Kidney capillary endothelial cell (primary cell): ENCODE results near the gene SLC35D2.
"Not testable (repeated sequence)": the region's sequence is repeated elsewhere in the genome, so short reads cannot be mapped to it uniquely, and the experiment has no call there.

ENCODE experiments used
- DNase-seq: peaks from one replicate; pipeline ENCODE4 v3.0.0-alpha.2; 2018; ENCODE audit warnings: low spot score

SLC35D2 gene

DNA sequence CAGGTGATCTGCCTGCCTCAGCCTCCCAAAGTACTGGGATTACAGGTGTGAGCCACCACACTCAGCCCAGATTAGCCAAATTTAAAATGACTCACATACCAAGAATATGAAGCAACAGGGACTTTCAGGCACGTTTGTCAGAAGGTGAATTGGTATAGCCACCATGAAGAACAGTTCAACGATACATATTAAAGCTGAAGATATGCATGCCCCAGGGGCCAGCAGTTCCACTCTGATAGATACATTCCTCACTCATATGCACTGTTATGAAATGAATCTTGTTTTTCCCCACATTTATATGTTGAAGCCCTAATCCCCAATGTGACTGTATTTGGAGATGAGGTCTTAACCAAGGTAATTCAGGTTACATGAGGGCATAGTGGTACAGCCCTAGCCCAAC lies 22.5 kb downstream of the SLC35D2 start:
- DNase-seq: no peak

DNA sequence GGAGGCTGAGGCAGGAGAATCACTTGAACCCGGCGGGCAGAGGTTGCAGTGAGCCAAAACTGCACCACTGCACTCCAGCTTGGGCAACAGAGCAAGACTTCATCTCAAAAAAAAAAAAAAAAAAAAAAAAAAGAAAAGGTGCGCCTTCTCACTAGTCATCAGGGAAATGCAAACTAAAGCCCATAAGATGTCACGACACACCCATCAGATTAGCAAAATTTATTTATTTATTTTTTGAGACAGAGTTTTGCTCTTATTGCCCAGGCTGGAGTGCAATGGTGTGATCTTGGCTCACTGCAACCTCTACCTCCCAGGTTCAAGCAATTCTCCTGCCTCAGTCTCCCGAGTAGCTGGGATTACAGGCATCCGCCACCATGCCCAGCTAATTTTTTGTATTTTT lies 23.0 kb downstream of the SLC35D2 start:
- DNase-seq: not testable (repeated sequence)

DNA sequence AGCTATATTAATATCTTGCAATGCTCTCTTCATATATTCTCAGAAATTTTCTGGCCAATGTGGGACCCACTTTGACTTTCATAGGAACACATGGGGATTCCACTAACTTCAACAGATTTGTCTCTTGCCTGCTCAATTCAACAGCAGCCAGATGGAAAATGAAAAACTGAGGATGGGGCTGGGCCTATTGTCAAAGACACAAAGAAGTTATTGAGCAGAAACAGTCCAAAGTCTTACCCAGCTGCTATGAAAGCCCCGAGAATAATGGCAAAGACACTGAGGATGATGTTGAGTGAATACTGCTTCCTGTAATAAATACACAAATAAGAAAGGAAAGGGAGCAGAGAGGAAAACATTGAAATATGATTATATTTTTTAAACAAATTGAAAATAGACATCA lies 32.6 kb downstream of the SLC35D2 start:
- no peak for DNase-seq

DNA sequence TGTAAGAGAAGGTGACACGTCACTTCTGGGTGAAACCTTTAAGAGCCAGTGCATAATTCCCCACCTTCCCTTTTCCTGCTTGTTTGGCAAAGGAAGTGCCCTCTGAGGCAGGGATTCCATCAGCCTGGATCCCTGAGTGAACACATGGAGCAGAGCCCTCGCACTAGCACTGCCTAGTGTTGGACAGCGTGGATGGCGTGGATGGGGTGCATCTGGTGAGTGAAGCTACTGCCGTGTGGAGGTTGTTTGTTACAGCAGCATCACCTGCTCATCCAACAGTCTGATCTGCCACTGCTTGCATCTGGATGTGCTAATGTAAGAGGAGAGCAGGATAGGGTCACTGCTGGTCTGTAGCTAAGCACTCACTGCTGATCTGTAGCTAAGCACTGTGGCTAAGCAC lies 35.2 kb downstream of the SLC35D2 start:
- no peak for DNase-seq

DNA sequence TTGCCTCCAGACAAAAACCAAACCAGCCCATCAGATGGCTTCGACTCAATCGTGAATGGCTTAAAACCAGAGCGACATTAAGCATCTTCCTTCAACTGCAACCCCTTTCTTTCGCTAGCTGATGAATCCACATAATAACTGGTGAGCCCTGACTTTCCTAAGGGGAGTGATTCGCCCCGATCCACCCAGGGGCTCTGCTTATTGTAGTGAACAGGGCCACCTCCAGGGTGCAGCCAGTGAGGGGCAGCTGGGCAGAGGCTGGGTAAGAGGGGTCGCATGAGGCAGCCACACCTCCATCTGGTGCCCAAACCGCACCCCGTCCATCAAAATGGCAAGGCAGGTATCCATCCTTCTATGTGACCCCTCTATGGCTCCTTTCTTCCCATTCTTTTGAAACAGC lies 38.0 kb downstream of the SLC35D2 start:
- no peak for DNase-seq

DNA sequence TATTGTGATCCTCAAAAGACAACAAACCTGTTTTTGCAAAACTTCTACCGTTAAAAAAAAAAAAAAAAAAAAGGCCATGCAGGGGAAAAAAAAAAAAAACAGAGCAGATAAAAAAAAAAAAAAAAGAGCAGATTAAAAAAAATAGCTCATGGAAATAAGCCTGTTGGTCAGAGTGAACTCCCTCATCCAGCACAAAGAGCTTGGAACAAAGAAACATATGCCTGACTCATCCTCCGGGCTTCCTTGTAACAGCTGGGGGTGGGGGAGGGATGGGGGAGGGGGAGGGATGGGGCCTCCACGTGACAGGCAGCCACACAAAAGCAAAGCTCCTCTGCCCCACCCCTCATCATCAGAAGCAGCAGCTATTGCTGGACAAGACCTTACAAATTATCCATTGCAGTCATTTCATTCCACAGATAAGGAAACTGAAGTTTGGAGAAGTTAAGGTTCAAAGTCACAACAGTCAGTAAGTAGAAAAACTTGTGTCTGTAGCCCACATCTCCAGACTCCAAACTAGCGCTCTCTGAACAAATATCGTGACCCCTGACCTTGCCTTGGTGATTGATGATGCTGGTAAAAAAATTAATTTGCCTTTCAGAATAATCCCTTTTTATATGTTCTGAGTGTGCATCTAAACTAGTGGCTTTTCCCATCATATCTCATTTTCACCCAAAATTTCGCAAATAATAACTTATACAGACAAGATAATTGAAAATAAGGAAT lies 38.9 kb downstream of the SLC35D2 start:
- peak; percentile 93 for DNase-seq

DNA sequence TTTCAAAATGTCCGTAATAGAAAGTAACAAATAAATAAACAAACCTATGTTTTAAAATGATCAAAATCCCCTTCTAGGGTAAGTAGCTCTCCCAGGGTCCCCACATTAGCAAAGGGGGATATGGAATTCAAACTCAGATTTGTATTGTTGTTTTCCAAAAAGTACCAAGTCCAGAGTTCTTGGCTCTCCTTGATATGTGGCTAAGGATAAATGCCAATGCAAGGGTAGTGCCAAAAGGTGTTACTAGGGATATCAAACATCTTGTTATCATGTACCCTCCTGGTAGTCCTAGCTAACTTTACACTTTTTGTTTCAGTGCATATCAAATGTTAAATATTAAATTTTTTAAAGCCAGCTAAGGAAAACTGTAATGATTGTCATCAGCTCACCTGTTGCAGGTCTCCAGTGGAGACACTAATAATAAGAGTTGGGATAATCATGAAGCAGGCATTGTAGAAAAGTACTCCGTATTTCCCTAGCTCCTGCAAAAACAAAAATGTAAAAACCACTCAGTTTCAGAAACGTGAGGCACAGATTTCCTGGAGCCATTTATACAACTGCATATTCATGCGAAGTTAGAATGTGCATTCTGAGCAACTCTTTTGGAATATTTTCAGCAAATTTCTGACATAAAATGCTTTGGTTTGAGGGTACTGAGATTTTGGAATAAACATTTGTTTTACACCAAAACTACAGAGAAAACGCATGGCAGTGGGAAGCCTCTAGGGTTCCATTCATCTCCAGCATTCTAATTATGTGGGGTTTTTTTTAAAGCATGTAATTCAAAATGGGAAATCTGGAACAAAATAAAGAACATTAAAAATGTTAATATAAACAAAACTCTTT lies 39.8 kb downstream of the SLC35D2 start:
- DNase-seq: no peak

DNA sequence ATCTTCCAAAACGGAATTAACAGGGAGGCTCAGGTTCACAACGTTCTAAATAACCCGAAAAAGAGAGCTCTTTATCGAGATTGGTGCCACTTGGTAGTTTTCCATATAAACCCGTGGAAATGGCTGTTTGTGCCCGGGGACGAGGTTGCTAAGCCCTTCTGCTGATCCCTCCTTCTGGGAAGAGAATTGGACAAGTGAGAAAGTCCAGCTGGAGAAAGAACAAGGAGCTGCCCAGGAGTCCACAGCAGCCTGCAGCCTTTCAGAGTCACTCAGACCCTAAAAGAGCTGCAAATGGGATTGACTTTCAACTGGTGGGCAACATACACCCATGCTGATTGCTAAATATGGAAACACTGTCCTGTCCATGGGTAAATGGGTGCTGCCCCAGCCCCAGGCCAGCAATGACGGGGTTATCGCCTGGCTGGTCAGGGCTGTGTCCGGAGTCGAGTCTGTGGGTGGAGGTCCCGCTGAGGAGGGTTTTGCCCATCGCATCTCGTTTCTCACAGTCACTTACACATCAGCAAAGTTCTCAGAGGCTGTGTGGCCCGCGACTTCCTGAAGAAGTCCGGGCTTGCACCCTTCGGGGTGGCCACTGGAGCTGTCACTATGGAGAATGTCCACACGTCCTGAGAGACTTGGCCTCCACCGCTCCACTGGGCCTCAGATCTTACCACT lies 40.8 kb downstream of the SLC35D2 start:
- DNase-seq: no peak

DNA sequence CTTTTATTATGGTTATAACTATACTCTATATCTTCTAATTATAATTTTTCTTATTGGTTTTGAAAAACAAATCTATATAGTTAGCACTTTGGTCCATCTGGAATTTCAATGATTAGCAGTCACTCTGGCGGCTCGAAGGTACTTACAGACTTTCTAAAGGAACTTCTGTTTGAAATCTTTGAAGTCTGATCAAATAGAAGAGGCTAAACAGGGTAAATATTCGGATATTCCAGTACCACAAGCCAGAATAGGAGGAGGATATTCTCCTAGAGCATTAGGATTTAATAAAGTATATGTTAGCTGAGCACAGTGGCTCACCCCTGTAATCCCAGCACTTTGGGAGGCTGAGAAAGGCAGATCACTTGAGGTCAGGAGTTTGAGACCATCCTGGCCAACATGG lies 42.8 kb downstream of the SLC35D2 start:
- no peak for DNase-seq

DNA sequence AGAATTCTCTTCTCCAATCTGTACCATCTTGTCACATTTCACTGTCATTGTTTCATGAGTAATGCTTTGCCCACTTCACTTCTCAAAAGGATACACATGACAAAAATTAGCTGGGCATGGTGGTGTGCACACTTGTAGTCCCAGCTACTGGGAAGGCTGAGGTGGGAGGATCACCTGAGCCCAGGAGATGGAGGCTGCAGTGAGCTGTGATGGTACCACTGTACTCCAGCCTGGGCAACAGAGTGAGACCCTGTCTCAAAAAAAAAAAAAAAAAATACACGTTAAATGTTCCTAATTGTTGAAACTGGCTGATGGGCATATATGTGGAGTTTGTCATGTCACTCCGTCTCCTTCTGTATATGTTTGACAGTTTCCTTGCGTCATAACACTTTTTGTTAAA lies 45.2 kb downstream of the SLC35D2 start:
- DNase-seq: no peak

DNA sequence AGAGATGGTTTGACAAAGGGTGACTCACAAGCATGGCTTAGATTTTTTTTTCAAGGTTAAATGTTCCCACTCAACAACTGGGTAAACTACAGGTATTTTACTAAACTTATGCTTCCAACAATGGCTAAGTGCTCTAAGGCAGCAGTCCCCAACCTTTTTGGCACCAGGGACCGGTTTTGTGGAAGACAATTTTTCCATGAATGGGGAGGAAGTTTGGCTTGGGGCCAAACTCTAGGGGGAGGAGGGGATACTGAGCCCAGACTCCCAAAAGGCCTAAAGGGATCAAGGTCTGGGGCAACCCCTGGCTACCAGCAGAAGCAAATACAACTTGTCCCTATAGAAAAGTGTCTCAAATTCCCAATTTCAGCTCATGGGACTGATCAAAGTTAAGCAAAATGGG lies 49.6 kb downstream of the SLC35D2 start:
- no peak for DNase-seq

DNA sequence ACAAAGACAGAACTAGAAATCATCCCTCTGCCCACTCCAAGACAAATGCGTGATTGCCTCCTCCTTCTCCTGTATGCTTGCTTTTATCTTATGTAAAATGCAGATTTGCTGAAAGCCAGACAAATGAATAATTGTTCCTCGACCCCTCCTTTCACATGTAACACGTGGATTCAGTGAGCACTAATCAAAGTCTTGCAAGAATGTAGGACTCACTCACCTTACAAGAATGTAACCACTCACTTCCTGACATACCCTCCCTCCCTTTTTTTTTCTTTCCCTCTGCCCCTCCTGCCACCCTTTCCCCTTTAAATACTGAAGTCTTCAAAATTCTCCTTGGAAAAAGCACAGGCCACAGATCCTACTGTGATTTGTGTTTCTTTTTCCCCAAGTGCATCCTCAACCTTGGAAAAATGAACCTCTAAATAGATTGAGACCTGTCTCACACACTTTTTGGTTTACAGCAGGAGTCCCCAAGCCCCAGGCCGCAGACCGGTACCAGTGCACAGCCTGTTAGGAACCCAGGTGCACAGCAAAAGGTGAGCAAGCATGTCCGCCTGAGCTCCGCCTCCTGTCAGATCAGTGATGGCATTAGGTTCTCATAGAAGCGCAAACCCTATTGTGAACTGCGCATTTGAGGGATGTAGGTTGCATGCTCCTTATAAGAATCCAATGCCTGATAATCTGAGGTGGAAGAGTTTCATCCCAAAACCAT lies 52.1 kb downstream of the SLC35D2 start:
- DNase-seq: peak; percentile 26

DNA sequence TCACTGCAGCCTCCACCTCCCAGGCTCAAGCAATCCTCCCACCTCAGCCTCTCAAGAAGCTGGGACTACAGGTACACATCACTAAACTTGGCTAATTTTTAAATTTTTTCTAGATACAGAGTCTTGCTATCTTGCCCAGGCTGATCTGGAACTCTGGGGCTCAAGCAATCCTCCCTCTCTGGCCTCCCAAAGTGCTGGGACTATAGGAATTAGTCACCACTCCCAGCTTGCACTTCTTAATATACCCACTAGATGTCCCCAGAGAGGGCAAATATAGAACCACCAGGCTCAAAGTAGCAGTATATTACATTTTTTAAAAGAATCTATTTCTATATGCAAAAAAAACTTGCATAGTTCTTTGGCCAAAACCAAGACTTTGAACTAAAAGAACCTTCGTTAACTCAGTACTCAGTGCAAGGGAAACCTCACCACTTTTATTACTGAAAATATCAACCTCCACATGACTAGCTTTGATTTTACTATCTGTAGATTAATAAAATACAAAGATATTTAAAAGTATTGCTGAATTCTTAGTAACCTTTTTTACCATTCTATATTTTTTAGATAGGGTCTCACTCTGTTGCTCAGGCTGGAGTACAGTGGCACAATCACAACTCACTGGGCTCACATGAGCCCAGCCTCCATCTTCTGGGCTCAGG lies 55.7 kb downstream of the SLC35D2 start:
- DNase-seq: peak; percentile 61

DNA sequence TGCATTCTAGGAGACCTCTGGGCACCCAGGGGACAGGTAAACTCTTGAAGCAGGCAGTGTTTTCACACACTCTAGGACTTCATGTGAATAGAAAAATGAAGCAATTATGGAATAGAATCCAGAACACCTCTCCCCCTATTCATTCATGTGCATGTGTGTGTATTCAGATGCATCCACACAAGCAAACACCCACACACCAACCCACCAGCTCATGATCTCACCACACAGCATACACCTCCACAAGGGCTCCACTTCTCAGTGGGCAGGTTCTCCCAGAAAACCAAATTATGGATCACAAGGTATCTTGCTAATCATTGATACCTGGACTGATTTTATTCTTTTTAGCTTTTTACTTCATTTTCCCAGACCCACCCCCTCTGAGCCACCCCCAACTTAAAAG lies 60.3 kb downstream of the SLC35D2 start:
- DNase-seq: no peak

DNA sequence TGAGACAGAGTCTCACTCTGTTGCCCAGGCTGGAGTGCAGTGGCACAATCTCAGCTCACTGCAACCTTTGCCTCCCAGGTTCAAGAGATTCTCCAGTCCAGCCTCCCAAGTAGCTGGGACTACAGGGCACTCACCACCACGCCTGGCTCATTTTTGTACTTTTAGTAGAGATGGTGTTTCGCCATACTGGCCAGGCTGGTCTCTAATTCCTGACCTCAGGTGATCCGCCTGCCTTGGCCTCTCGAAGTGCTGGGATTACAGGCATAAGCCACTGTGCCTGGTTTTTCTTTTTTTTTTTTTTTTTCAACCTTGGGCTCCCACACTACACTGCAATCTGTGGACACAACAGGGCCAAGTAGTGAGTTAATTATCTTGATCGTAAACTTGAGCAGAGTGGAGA lies 60.8 kb downstream of the SLC35D2 start:
- DNase-seq: not testable (repeated sequence)

DNA sequence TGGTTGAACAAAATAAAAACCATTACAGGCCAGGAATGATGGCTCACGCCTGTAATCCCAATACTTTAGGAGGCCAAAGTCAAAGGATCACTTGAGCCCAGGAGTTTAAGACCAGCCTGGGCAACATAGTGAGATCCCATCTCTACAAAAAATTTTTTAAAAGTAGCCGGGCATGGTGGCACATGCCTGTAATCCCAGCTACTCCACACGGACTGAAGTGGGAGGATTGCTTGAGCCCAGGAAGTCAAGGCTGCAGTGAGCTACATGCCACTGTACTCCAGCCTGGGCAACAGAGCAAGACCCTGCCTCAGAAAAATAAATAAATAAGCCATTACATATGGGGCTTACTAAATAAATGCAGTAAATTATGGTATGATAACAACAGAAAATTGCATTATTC lies 61.3 kb downstream of the SLC35D2 start:
- not testable (repeated sequence) for DNase-seq

DNA sequence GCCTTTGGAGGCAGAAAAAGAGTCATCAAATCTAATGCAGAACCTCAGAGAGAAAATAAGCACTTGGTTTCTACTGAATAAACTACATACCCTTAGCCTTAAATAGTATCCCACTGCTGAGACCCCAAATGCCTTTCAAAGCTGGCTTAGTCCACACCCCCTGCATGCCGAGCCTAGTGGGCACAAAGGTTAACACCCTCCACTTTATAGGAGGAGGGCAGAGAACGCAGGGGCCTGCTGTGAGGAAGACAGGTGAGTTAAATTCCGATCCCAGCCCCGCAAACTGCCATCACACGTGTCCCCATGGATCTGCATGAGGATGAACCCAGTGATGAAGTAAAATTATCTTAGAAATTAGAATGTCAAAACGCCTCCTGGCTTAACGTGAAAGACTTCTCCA lies 62.0 kb downstream of the SLC35D2 start:
- DNase-seq: no peak

DNA sequence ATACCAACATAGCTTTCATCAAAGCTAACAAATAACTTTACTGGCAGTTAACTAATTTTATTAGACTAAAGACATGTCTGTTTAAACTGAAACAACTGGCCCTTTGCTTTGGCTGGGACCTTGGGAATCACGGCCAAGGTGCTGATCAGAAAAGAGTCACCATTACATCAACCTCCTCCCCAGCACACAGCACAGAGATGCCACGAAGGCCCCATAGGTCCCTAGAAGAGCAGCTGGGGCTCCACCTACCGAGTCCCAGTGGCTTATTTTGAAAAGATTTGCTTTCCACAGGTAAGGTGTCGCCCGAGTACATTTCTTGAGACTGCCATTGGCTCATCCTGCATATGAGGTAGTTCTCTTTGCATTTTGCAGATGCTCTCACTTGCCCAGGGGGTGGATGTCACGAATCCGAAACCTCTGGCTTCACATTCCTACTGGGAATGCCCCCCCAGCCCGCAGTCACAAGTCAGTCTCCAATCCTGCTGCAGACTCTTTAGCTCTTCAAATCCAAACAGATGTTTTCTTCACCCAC lies 62.7 kb downstream of the SLC35D2 start:
- DNase-seq: no peak

DNA sequence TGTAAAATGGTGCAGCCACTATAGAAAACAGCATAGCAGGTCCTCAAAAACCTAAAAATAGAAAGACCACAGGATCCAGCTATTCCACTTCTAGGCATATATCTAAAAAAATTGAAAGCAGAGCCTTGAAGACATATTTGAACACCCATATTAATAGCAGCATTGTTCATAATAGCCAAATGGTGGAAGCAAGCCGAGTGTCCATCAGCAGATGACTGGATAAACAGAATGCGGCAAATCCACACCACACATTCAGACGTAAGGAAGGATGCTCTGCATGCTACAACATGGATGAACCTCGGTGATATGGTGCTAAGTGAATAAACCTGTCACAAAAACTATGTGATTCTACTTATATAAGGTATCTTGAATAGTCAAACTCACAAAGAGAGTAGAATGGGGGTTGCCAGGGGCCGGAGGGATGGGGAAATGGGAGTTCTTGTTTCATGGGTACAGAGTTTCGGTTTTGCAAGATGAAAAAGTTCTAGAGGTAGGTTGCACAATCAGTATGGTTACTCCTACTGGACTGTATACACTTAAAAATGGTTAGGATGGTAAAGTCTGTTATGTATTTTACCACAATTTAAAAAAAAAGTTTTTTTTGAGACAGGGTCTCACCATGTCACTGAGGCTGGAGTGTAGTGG lies 64.5 kb downstream of the SLC35D2 start:
- DNase-seq: no peak

DNA sequence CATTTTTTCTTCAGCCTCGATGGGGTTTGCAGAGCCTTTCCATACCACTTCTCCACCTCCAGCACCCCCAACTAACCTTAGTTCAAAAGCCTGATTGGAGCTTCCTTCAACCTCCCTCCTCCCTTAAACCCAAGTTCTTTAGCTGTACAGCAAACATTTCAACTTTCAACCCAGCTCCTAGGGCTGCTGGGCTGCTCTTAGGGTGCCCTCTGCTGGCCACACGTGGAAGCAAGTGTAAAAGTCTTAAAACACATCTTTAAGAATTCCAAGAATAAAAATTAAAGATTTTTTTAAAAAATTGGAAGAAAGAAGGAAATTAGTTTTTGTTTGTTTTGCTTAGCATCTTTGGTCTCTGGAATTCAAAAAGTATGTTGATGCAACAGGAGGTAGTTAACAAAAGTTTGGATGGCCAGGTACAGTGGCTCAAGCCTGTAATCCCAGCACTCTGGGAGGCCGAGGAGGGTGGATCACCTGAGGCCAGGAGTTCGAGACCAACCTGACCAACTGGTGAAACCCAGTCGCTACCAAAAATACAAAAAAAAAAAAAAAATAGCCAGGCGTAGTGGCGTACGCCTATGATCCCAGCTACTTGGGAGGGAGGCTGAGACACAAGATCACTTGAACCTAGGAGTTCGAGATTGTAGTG lies 66.1 kb downstream of the SLC35D2 start:
- DNase-seq: peak; percentile 51

DNA sequence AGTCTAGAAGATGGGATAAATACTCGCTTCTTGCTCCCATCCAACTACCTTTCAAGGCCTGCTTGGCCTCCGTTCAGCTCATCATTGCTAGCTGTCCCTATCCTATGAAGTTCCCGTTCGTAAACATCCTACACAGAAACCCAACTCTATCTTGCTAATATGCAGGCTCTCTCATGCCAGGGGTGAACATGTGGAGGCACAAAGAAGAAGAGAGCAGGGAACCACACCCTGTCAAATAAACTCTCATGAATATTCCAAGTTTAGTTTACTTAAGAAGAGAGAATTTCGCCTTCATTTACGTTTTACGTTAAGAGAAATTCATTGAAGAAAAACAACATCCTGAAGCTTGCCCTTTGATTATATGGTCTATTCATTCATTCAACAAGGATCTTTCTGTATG lies 73.7 kb downstream of the SLC35D2 start:
- DNase-seq: no peak
